ENCODE data around the gene DBT.

The DBT gene

GRCh38 chr1:100240631-100241030 lies 9.0 kb downstream of the DBT start:
- no peaks in the 10 kb centered on the region for H3K36me3 ChIP-seq (replicated peaks; ENCODE audit: insufficient read depth, low read length)

GRCh38 chr1:100239961-100240360 lies 9.7 kb downstream of the DBT start:
- H3K4me3 ChIP-seq (ENCODE audit: low read length): no peak overlapping the region
- no peak overlapping the region for H2AFZ ChIP-seq (ENCODE audit: low read length)
- H3F3A ChIP-seq (ENCODE audit: insufficient read depth, low read length): no peaks in the 10 kb centered on the region
- H3K9me2 ChIP-seq (replicated peaks; ENCODE audit: insufficient read depth, low read length): no peaks in the 10 kb centered on the region
- DNase-seq: no peak
- H3K9ac ChIP-seq (ENCODE audit: low read length): no peak overlapping the region
- H4K20me1 ChIP-seq (ENCODE audit: insufficient read depth, low read length): no peaks in the 10 kb centered on the region
- no peaks in the 10 kb centered on the region for H3K27me3 ChIP-seq (replicated peaks; ENCODE audit: insufficient read depth, low read length)
- H3K79me2 ChIP-seq (ENCODE audit: low read length): no peaks in the 10 kb centered on the region
- H3K4me2 ChIP-seq (ENCODE audit: low read depth, low read length): no peak overlapping the region
- no peaks in the 10 kb centered on the region for H3K4me1 ChIP-seq (ENCODE audit: low read length)
- H3K36me3 ChIP-seq (replicated peaks; ENCODE audit: insufficient read depth, low read length): no peaks in the 10 kb centered on the region
- no peaks in the 10 kb centered on the region for H3K9me3 ChIP-seq (replicated peaks; ENCODE audit: insufficient read depth, low read length)
- TF ChIP-seq CTCF (IDR thresholded peaks at IDR 0.05; ENCODE audit: low read length): no peak
- no peak for TF ChIP-seq EZH2phosphoT487 (IDR thresholded peaks at IDR 0.05; ENCODE audit: low read length)
- TF ChIP-seq EZH2 (optimal IDR thresholded peaks at IDR 0.05; ENCODE audit: low read depth, low read length): no peak
- H3K27ac ChIP-seq (ENCODE audit: low read length): no peak overlapping the region

More at GRCh38 chr1:100240631-100241030, 9.0 kb downstream of the DBT start:
- Histone ChIP-seq H3F3A (ENCODE audit: insufficient read depth, low read length) (no peaks in the 10 kb centered on the region), H3K27me3 (replicated peaks; ENCODE audit: insufficient read depth, low read length) (no peaks in the 10 kb centered on the region), H3K9me3 (replicated peaks; ENCODE audit: insufficient read depth, low read length) (no peaks in the 10 kb centered on the region), H3K9me2 (replicated peaks; ENCODE audit: insufficient read depth, low read length) (no peaks in the 10 kb centered on the region), H3K27ac (ENCODE audit: low read length) (no peak overlapping the region), H4K20me1 (ENCODE audit: insufficient read depth, low read length) (no peaks in the 10 kb centered on the region), H3K9ac (ENCODE audit: low read length) (no peak overlapping the region), H3K4me2 (ENCODE audit: low read depth, low read length) (no peak overlapping the region), H3K79me2 (ENCODE audit: low read length) (no peaks in the 10 kb centered on the region), H3K4me1 (ENCODE audit: low read length) (no peaks in the 10 kb centered on the region), H3K4me3 (ENCODE audit: low read length) (no peak overlapping the region), H2AFZ (ENCODE audit: low read length) (no peak overlapping the region)
- TF ChIP-seq EZH2phosphoT487 (IDR thresholded peaks at IDR 0.05; ENCODE audit: low read length): no peak
- TF ChIP-seq EZH2 (optimal IDR thresholded peaks at IDR 0.05; ENCODE audit: low read depth, low read length): no peak
- no peak for TF ChIP-seq CTCF (IDR thresholded peaks at IDR 0.05; ENCODE audit: low read length)
- no peak for DNase-seq

GRCh38 chr1:100237091-100237490 lies 12.5 kb downstream of the DBT start:
- Histone ChIP-seq H3K4me2 (ENCODE audit: low read depth, low read length) (no peak overlapping the region), H3K9me3 (replicated peaks; ENCODE audit: insufficient read depth, low read length) (no peaks in the 10 kb centered on the region), H3K27me3 (replicated peaks; ENCODE audit: insufficient read depth, low read length) (no peaks in the 10 kb centered on the region), H3F3A (ENCODE audit: insufficient read depth, low read length) (no peaks in the 10 kb centered on the region), H3K9me2 (replicated peaks; ENCODE audit: insufficient read depth, low read length) (no peaks in the 10 kb centered on the region), H3K4me1 (ENCODE audit: low read length) (no peaks in the 10 kb centered on the region), H3K27ac (ENCODE audit: low read length) (no peak overlapping the region), H4K20me1 (ENCODE audit: insufficient read depth, low read length) (no peaks in the 10 kb centered on the region), H3K4me3 (ENCODE audit: low read length) (no peak overlapping the region), H3K9ac (ENCODE audit: low read length) (no peak overlapping the region), H3K79me2 (ENCODE audit: low read length) (no peaks in the 10 kb centered on the region), H2AFZ (ENCODE audit: low read length) (no peak overlapping the region), H3K36me3 (replicated peaks; ENCODE audit: insufficient read depth, low read length) (no peaks in the 10 kb centered on the region)
- TF ChIP-seq EZH2phosphoT487 (IDR thresholded peaks at IDR 0.05; ENCODE audit: low read length) (no peak), EZH2 (optimal IDR thresholded peaks at IDR 0.05; ENCODE audit: low read depth, low read length) (no peak), CTCF (IDR thresholded peaks at IDR 0.05; ENCODE audit: low read length) (no peak)
- no peak for DNase-seq
